ENCODE results near the gene CDC14B.

Gene CDC14B

DNA sequence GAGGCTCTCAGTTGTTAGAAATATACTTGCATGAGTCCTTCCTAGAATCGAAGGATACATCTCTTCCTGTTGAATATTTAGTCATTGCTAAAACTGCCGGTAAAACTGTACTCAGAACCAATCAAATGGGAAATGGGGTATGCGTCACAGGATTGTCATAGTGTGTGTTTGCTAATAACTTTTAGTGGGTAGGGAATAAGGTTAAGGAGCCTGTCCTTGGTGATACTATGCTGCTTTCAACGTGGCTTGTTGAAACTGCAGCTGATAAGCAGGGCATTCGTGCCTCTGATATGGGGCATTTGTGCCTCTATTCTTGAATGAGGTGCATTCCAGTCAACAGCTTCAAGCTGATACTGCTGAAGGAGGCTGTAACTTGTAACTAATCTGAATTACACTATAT is 143.1 kb downstream of the CDC14B start:
- no peak overlapping the region for H3K4me3 ChIP-seq (ENCODE audit: low read depth, low read length)
- TF ChIP-seq, protein P1, sequence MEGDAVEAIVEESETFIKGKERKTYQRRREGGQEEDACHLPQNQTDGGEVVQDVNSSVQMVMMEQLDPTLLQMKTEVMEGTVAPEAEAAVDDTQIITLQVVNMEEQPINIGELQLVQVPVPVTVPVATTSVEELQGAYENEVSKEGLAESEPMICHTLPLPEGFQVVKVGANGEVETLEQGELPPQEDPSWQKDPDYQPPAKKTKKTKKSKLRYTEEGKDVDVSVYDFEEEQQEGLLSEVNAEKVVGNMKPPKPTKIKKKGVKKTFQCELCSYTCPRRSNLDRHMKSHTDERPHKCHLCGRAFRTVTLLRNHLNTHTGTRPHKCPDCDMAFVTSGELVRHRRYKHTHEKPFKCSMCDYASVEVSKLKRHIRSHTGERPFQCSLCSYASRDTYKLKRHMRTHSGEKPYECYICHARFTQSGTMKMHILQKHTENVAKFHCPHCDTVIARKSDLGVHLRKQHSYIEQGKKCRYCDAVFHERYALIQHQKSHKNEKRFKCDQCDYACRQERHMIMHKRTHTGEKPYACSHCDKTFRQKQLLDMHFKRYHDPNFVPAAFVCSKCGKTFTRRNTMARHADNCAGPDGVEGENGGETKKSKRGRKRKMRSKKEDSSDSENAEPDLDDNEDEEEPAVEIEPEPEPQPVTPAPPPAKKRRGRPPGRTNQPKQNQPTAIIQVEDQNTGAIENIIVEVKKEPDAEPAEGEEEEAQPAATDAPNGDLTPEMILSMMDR (IDR thresholded peaks at IDR 0.05; ENCODE audit: borderline replicate concordance, insufficient read depth, low read depth, low read length) = no peak

DNA sequence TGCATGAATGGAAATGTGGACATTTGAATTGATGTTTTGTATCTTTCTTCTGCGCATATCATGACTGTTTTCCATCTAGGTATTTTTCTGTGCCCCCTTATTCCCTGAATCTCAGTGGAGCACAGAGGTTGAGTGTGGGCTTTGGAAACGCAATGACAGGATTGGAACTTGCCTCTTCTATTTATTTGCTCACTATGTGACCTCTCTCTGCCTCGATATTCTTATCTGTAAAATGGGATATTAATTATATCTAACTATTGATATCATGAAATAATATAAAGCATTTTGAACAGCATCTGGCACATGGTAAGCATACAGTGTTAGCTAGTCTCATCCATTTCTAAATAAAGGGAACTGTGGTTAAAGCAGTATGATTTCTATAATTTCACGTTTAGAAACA is 143.6 kb downstream of the CDC14B start:
- H3K4me3 ChIP-seq (ENCODE audit: low read depth, low read length) = no peak overlapping the region
- TF ChIP-seq, protein P1 (IDR thresholded peaks at IDR 0.05; ENCODE audit: borderline replicate concordance, insufficient read depth, low read depth, low read length) = no peak

DNA sequence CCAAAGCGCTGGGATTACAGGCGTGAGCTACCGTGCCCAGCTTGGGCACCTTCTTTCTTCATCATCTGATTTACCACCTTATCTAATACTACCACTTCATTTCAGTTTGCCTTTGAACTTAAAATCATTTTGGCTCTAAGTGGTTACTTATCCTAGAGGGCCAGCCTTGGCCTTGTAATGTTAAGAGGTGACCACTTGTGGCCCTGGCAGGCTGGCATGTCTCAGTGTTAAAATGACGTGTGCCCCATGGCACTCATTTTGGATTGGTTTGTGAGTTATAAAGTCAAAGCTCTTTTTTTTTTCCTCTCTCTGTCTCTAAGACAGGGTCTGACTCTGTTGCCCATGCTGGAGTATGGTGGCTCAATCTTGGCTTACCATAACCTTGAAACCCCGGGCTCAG is 151.9 kb downstream of the CDC14B start:
- TF ChIP-seq, protein P1 (IDR thresholded peaks at IDR 0.05; ENCODE audit: borderline replicate concordance, insufficient read depth, low read depth, low read length) = no peak
- no peak overlapping the region for H3K4me3 ChIP-seq (ENCODE audit: low read depth, low read length)

DNA sequence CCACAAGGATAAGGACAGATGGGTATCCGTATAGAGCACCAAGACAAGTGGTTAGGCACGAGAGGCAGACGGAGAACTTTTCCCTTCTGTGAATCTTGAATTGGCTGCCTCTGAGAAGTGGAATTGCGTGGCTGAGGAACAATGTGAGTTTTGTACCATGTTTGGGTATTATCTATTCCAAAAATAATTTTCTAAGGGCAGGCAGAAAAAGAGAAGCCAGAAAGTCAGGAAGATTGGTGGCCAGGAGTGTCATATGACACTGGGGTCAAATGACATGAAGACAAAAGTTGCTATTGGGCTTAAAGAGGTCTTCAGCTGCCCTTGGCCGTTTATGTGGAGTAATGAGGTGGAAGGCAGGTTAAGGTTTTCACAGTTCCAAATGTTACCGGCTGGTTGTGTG is 155.2 kb downstream of the CDC14B start:
- no peak overlapping the region for H3K4me3 ChIP-seq (ENCODE audit: low read depth, low read length)
- TF ChIP-seq, protein P1 (IDR thresholded peaks at IDR 0.05; ENCODE audit: borderline replicate concordance, insufficient read depth, low read depth, low read length) = no peak

DNA sequence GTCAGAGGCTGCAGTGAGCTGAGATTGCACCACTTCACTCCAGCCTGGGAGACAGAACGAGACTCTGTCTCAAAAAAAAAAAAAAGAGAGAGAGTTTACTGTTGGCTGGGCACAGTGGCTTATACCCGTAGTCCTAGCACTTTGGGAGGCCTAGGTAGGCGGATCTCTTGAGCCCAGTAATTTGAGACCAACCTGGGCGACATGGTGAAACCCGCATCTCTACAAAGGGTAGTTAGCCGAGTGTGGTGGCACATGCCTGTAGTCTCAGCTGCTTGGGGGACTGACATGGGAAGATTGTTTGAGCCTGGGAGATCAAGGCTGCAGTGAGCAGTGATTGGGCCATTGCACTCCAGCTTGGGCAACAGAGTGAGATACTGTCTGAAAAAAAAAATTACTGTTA is 157.1 kb downstream of the CDC14B start:
- TF ChIP-seq, protein P1 (IDR thresholded peaks at IDR 0.05; ENCODE audit: borderline replicate concordance, insufficient read depth, low read depth, low read length) = no peak
- no peak overlapping the region for H3K4me3 ChIP-seq (ENCODE audit: low read depth, low read length)

DNA sequence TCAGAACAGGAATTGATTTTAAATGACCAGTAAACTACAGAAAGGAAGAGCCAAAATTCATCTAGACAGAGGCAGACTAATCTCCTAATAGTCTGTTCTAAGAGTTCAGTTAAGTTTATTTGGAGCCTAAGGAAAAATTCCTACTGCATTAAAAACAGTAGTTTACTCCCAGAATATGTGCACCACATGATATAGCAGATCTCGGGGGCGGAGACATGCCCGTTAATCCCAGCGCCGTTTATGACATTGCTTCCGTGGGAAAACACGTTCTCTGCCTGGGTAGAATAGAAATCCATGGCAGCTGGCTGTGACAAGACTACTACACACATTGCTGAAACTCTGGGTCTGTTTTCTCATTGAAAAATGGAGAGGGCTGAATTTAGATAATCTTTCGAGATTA is 158.3 kb downstream of the CDC14B start:
- H3K4me3 ChIP-seq (ENCODE audit: low read depth, low read length) = no peak overlapping the region
- TF ChIP-seq, protein P1 (IDR thresholded peaks at IDR 0.05; ENCODE audit: borderline replicate concordance, insufficient read depth, low read depth, low read length) = no peak

DNA sequence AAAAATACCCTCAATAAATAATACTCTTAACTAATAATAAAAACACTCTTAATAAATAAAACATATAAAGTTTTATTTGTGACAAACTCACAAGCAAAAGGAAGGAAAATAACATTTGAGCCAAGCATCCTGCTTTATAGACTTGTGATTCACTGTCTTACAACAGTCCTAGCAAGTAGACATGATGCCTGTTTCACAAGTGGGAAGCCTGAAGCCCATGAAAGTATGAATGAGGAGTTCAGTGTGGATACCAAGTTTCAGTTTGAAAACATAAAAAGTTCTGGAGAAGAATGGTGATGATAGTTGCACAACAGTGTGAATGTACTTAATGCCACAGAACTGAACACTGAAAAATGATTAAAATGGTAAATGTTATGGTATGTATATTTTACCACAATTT is 158.8 kb downstream of the CDC14B start:
- H3K4me3 ChIP-seq (ENCODE audit: low read depth, low read length) = no peak overlapping the region
- TF ChIP-seq, protein P1 (IDR thresholded peaks at IDR 0.05; ENCODE audit: borderline replicate concordance, insufficient read depth, low read depth, low read length) = no peak
